Small intestine (tissue), 7 donors: ENCODE results near the gene TRAK2. TPM values are rescaled to one million over a fixed set of nuclear protein-coding genes. Genes with fewer than 3 reads are reported as not detected.
A peak's percentile ranks its signal among the peaks of the same experiment; 100 is the strongest.

Experiments
- DNase-seq, 2 donors: peaks; one replicate each; pipeline versions ENCODE4 v3.0.0 to v3.0.0-alpha.2; 2013
- FAIRE-seq: peaks from 2 replicates; lab custom pipeline; 2012; peaks lifted over from hg19 to GRCh38; lab: Jason Lieb, UNC
- H3K27ac ChIP-seq, 3 donors: one replicate each; pipeline ENCODE4 v1.5.1; 2013; ENCODE audit warnings: low read length in 2 of 3, mild to moderate bottlenecking in 2 of 3, control low read depth in 1 of 3, inconsistent platforms in 1 of 3, low read depth in 1 of 3, moderate library complexity in 1 of 3
- H3K27me3 ChIP-seq, 3 donors: one replicate each; pipeline ENCODE4 v1.6.1; 2013; ENCODE audit warnings: low read length in 3 of 3, inconsistent platforms in 1 of 3; ENCODE audit not compliant: control insufficient read depth in 3 of 3, insufficient read depth in 3 of 3
- H3K36me3 ChIP-seq, 3 donors: one replicate each; pipeline ENCODE4 v1.6.1; 2013; ENCODE audit warnings: low read length in 3 of 3, inconsistent platforms in 1 of 3, low read depth in 1 of 3, mild to moderate bottlenecking in 1 of 3, moderate library complexity in 1 of 3; ENCODE audit not compliant: control insufficient read depth in 3 of 3, insufficient read depth in 2 of 3
- H3K4me1 ChIP-seq, 3 donors: one replicate each; pipeline ENCODE4 v1.6.1; 2013; ENCODE audit warnings: low read length in 2 of 3, inconsistent platforms in 1 of 3, low read depth in 1 of 3, mild to moderate bottlenecking in 1 of 3, moderate library complexity in 1 of 3; ENCODE audit not compliant: control insufficient read depth in 3 of 3, insufficient read depth in 2 of 3
- H3K4me3 ChIP-seq, 3 donors: one replicate each; pipeline ENCODE4 v1.5.1; 2013; ENCODE audit warnings: low read length in 3 of 3, control low read depth in 1 of 3, inconsistent platforms in 1 of 3, low read depth in 1 of 3, mild to moderate bottlenecking in 1 of 3, moderate library complexity in 1 of 3
- H3K9me3 ChIP-seq, 2 donors: one replicate each; pipeline ENCODE4 v1.6.1; 2013; ENCODE audit warnings: low read depth in 1 of 2, low read length in 1 of 2; ENCODE audit not compliant: control insufficient read depth in 2 of 2, insufficient read depth in 1 of 2
- WGBS, 3 donors: extraction: QIAGEN DNeasy Blood & Tissue Kit; methylation state at CpG; one replicate each; pipeline ENCODE4 v1.1.7; 2013; 5-methylcytosine and 5-hydroxymethylcytosine counted together
- polyA plus RNA-seq, 4 donors: library from polyadenylated mRNA; stranded (reverse) in 3 of 4; unstranded in 1 of 4; fragments of 200-250 nt in 3 of 4; fragments of 120-200 nt in 1 of 4; gene quantifications; one replicate each; pipeline versions ENCODE4 v1.2.1 to v1.2.3, GENCODE V29; 2013
- donor health status: healthy with polysubstance abuse.
- donor health status: control.
- donor health status: control.
- donor health status: Bipolar disorder and iron deficiency.
- donor health status: healthy.

TRAK2 gene
- polyA plus RNA-seq, 4 donors, result 13.4 to 36.1 (median 21.5) TPM

DNA sequence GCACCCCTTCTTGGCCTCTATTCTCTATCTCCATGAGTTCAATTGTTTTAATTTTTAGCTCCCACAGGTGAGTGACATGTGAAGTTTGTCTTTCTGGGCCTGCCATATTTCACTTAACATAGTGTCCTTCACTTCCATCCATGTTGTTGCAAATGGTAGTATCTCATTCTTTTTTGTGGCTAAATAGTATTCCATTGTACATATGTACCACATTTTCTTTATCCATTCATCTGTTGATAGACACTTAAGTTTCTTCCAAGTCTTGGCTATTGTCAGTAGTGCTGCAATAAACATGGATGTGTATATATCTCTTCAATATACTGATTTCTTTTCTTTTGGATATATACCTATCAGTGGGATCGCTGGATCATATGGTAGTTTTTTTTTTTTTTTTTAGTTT lies 9.3 kb upstream of the TRAK2 start:
- peaks cover 2 to 19% (median 9%) of the 10 kb centered on the region in 3 donors for H3K36me3 ChIP-seq
- no peak for DNase-seq
- no peaks in the 10 kb centered on the region for H3K9me3 ChIP-seq
- H3K4me1 ChIP-seq, result peaks cover 0 to 18% (median 18%) of the 10 kb centered on the region in 3 donors
- 97 to 100% (median 100%) methylated on average over 1 of the region's 1 CpG for WGBS, 3 donors
- FAIRE-seq, result no peak
- H3K27me3 ChIP-seq, result no peaks in the 10 kb centered on the region
- no peak overlapping the region for H3K4me3 ChIP-seq
- H3K27ac ChIP-seq, result no peak overlapping the region

DNA sequence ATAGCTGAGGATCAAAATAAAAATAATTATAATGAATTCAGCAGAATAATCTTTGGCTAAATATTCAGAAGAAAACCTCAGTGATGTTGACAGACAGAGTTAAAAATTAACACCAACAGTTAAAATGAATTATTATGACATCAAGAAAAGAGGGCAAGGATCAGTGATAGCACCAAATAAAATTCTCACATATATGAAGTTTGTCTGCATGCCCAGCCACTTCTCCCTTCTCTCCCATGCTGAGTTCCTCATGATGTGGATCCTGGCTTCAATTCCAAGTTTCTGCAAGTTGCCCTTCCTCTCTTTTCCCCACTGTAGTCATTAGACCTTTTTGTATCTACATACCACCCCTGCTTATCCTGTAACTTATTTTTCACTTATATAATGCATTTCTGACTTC lies 7.1 kb upstream of the TRAK2 start:
- H3K36me3 ChIP-seq, result peaks cover 2 to 9% (median 5%) of the 10 kb centered on the region in 3 donors
- H3K27ac ChIP-seq, result no peak overlapping the region
- peak; percentile 36 for FAIRE-seq
- peak; percentile 42 to 54 for DNase-seq
- no peaks in the 10 kb centered on the region for H3K27me3 ChIP-seq
- H3K9me3 ChIP-seq, result no peaks in the 10 kb centered on the region
- H3K4me1 ChIP-seq, result peaks cover 0 to 8% (median 8%) of the 10 kb centered on the region in 3 donors
- H3K4me3 ChIP-seq, result no peak overlapping the region

DNA sequence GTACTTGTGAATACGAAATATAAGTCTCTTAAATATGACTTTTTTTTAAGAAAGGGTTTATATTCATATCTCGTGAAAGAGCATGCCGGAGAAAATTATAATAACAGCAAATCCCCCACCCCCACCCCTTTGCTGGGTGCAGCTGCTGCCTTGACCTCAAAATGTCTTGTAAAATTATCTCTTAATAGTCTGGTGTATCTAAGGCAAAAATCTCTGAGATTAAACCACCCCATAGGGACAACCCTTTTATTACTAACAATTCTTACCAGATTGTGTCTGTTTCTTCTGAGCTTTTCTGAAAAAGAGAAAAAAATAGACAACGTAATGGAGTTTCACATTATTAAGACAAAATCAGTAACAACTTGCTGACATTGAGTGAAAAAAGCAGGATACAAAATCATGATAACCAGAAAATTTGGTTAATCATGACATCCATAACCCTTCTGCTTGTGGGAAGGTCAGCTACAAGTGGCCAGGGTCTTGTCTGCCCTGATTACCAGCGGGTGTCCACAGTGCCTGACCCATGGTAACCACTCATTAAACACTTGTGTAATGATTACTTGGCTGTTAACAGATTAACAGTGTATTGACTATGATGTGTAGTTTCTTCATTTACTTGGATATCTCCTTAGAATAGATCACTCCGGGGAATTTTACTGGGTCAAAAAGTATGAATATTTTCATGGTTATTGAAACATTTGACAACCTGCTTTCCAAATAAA lies 1.8 kb upstream of the TRAK2 start:
- Histone ChIP-seq H3K36me3 (no peaks in the 10 kb centered on the region), H3K4me3 (peak overlapping the region in 2 of 3 donors; percentile 63 to 93), H3K27ac (peak overlapping the region in 1 of 3 donors; percentile 70), H3K4me1 (peaks cover 0 to 17% (median 5%) of the 10 kb centered on the region in 3 donors), H3K9me3 (no peaks in the 10 kb centered on the region), H3K27me3 (no peaks in the 10 kb centered on the region)
- WGBS, 3 donors, result 22 to 61% (median 45%) methylated on average over 6 of the region's 6 CpGs
- DNase-seq, result peak in 1 of 2 donors; percentile 25
- FAIRE-seq, result no peak

GRCh38 chr2:201452058-201452921 lies 1.0 kb upstream of the TRAK2 start:
- H3K4me3 ChIP-seq, result peak overlapping the region; percentile 63 to 93 (median 83)
- peak overlapping the region; percentile 87 to 92 (median 92) for H3K27ac ChIP-seq
- DNase-seq (peak; percentile 66), FAIRE-seq (no peak)
- no peaks in the 10 kb centered on the region for H3K36me3 ChIP-seq
- H3K4me1 ChIP-seq, result peaks cover 6 to 24% (median 7%) of the 10 kb centered on the region in 3 donors
- no peaks in the 10 kb centered on the region for H3K9me3 ChIP-seq
- 3 to 9% (median 9%) methylated on average over 43 to 49 of the region's 49 CpGs for WGBS, 3 donors
- H3K27me3 ChIP-seq, result no peaks in the 10 kb centered on the region

GRCh38 chr2:201450954-201451291 lies 335 bp downstream of the TRAK2 start:
- H3K36me3 ChIP-seq, result no peaks in the 10 kb centered on the region
- H3K4me1 ChIP-seq, result peaks cover 3 to 24% (median 6%) of the 10 kb centered on the region in 3 donors
- no peak for DNase-seq
- FAIRE-seq, result no peak
- peak overlapping the region; percentile 62 to 92 (median 87) for H3K27ac ChIP-seq
- no peaks in the 10 kb centered on the region for H3K9me3 ChIP-seq
- WGBS, 3 donors, result 0% methylated on average over 20 of the region's 20 CpGs
- H3K4me3 ChIP-seq, result peak overlapping the region; percentile 79 to 93 (median 83)
- no peaks in the 10 kb centered on the region for H3K27me3 ChIP-seq

GRCh38 chr2:201448701-201449100 lies 2.6 kb downstream of the TRAK2 start:
- WGBS, 3 donors, result 35 to 68% (median 56%) methylated on average over 4 of the region's 4 CpGs
- Histone ChIP-seq H3K9me3 (no peaks in the 10 kb centered on the region), H3K36me3 (no peaks in the 10 kb centered on the region), H3K4me1 (peaks cover 3 to 23% (median 6%) of the 10 kb centered on the region in 3 donors), H3K27ac (peak overlapping the region in 1 of 3 donors; percentile 39), H3K27me3 (no peaks in the 10 kb centered on the region), H3K4me3 (no peak overlapping the region)
- FAIRE-seq (no peak), DNase-seq (peak; percentile 47 to 64)

DNA sequence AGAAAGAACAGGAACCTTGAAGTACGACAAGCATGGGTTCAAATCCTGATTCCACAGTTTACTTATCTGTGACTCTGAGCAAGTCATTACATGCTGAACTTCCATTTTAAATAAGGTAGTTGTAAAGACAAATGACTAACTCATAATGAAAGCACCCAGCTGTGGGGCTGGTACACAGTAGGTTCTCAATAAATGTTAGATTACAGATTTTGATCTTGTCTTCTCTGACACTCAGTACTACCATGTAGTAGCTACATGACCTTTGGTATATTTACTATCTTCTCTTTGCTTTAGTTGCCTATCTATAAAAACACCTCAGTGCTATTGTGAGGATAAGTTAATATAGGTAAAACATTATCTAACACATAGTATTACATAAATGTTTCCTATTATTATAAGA lies 3.2 kb downstream of the TRAK2 start:
- Histone ChIP-seq H3K4me1 (peaks cover 3 to 20% (median 6%) of the 10 kb centered on the region in 3 donors), H3K9me3 (no peaks in the 10 kb centered on the region), H3K27ac (peak overlapping the region in 1 of 3 donors; percentile 46), H3K27me3 (no peaks in the 10 kb centered on the region), H3K4me3 (no peak overlapping the region), H3K36me3 (no peaks in the 10 kb centered on the region)
- WGBS, 3 donors, result 20 to 57% (median 43%) methylated on average over 1 of the region's 1 CpG
- FAIRE-seq (peak; percentile 51), DNase-seq (peak; percentile 41 to 63)

- Histone ChIP-seq H3K27me3 (no peaks in the 10 kb centered on the region), H3K4me1 (peaks cover 3 to 17% (median 6%) of the 10 kb centered on the region in 3 donors), H3K27ac (peak overlapping the region in 1 of 3 donors; percentile 46), H3K9me3 (no peaks in the 10 kb centered on the region), H3K4me3 (no peak overlapping the region), H3K36me3 (no peaks in the 10 kb centered on the region)
- WGBS, 3 donors, result 76 to 93% (median 93%) methylated on average over 1 of the region's 1 CpG
- FAIRE-seq (no peak), DNase-seq (no peak)
Measured at GRCh38 chr2:201447086-201447485, 4.2 kb downstream of the TRAK2 start.
